PC-9 (cell line): Measurements from ENCODE around the gene WSCD1.

Experiments
- CTCF ChIP-seq: fragments of 200-600 bp; sonication (generic); conservative IDR thresholded peaks from 2 replicates; pipeline ENCODE4 v1.6.1; 2017; ENCODE audit warnings: mixed run types, antibody characterized with exemption, mild to moderate bottlenecking, moderate library complexity
- EZH2 ChIP-seq: fragments of 200-600 bp; sonication (generic); IDR thresholded peaks from 2 replicates; pipeline ENCODE4 v1.8.0; 2017; ENCODE audit warnings: antibody characterized with exemption, low read depth

GRCh38 chr17:6140728-6141330, 70.7 kb downstream of the WSCD1 start:
- no peak for TF ChIP-seq CTCF
- no peak for TF ChIP-seq EZH2
